Stomach (tissue), 9 donors: Measurements from ENCODE around the gene FCHSD2. TPM values are rescaled to one million over a fixed set of nuclear protein-coding genes. Genes with fewer than 3 reads are reported as not detected.

Experiments used
- DNase-seq, 2 donors: peaks; one replicate each; pipeline versions ENCODE4 v3.0.0 to v3.0.0-alpha.2; 2013 to 2019
- H3K27ac ChIP-seq, 5 donors: fragments of 200-600 bp in 4 of 5; sonication (generic) in 4 of 5; one replicate each; pipeline ENCODE4 v1.5.1; 2013 to 2019; ENCODE audit warnings: mild to moderate bottlenecking in 1 of 5, moderate library complexity in 1 of 5
- H3K27me3 ChIP-seq, 3 donors: fragments of 200-600 bp; sonication (generic); one replicate each; pipeline ENCODE4 v1.5.1; 2017 to 2019; ENCODE audit warnings: mixed run types in 1 of 3
- H3K36me3 ChIP-seq, 4 donors: fragments of 200-600 bp; sonication (generic); 1 replicate in 3 of 4; 2 replicates in 1 of 4; pipeline ENCODE4 v1.5.1; 2016 to 2019
- H3K4me1 ChIP-seq, 4 donors: fragments of 200-600 bp; sonication (generic); one replicate each; pipeline ENCODE4 v1.5.1; 2016 to 2019
- H3K4me3 ChIP-seq, 4 donors: fragments of 200-600 bp; sonication (generic) in 3 of 4; one replicate each; pipeline ENCODE4 v1.5.1; 2016 to 2019; ENCODE audit warnings: mild to moderate bottlenecking in 1 of 4
- H3K9me3 ChIP-seq, 4 donors: fragments of 200-600 bp; sonication (generic); one replicate each; pipeline ENCODE4 v1.5.1; 2016 to 2019
- CTCF ChIP-seq, 7 experiments: fragments of 450-650 bp in 4 of 7; fragments of 200-600 bp in 3 of 7; sonication (generic) in 3 of 7; IDR thresholded peaks; one replicate each; pipeline ENCODE4 v1.5.1; 2016 to 2019; ENCODE audit warnings: antibody characterized with exemption in 7 of 7, control low read depth in 2 of 7, mild to moderate bottlenecking in 1 of 7
- EP300 ChIP-seq: sonication (generic); formaldehyde crosslinking; IDR thresholded peaks from one replicate; pipeline ENCODE4 v1.6.1; 2017; ENCODE audit warnings: antibody characterized with exemption
- POLR2A ChIP-seq, 4 donors: fragments of 450-650 bp; IDR thresholded peaks; one replicate each; pipeline ENCODE4 v1.6.1; 2016; ENCODE audit warnings: antibody characterized with exemption in 4 of 4, control low read depth in 2 of 4, mild to moderate bottlenecking in 1 of 4, moderate library complexity in 1 of 4
- POLR2AphosphoS5 ChIP-seq, 3 donors: sonication (generic); formaldehyde crosslinking; IDR thresholded peaks; one replicate each; pipeline ENCODE4 v1.6.1; 2016; ENCODE audit warnings: antibody characterized with exemption in 3 of 3
- WGBS, 5 donors: extraction: QIAGEN DNeasy Blood & Tissue Kit in 3 of 5; methylation state at CpG; one replicate each; pipeline versions ENCODE4 v1.1.5 to v1.1.7; 2013 to 2018; 5-methylcytosine and 5-hydroxymethylcytosine counted together
- intact Hi-C: fragments of 100-400 bp; cut with DNase I; formaldehyde crosslinking; loops from one replicate; pipeline ENCODE4 v1.15.1; 2023; ENCODE audit warnings: low total_unique reads
- polyA plus RNA-seq, 3 donors: library from polyadenylated mRNA; stranded (reverse); fragments of 200-250 nt; gene quantifications; one replicate each; pipeline ENCODE4 v1.2.3, GENCODE V29; 2013
- total RNA-seq, 5 donors: library from RNA; depleted of rRNA; stranded (reverse); fragments of >200 nt; gene quantifications; one replicate each; pipeline versions ENCODE4 v1.1.0 to v1.2.3, GENCODE V29; 2014 to 2016
- donor health status: healthy with polysubstance abuse.
- donor health status: Bipolar disorder and iron deficiency.
- donor health status: healthy.

Gene FCHSD2
- total and polyA plus RNA-seq, 8 donors = 5.7 to 64.3 (median 15.9) TPM

GRCh38 chr11:73091521-73092305 is 50.4 kb downstream of the FCHSD2 start:
- 91 to 95% (median 94%) methylated on average over 9 of the region's 9 CpGs for WGBS, 5 donors
- Histone ChIP-seq H3K36me3 (no peaks in the 10 kb centered on the region), H3K27ac (no peak overlapping the region), H3K9me3 (no peaks in the 10 kb centered on the region), H3K27me3 (no peaks in the 10 kb centered on the region), H3K4me3 (no peak overlapping the region), H3K4me1 (peaks cover 0 to 20% (median 9%) of the 10 kb centered on the region in 4 donors)
- DNase-seq = no peak
- intact Hi-C loops = no loop called here
- no peak for TF ChIP-seq POLR2A (IDR thresholded peaks at IDR 0.05)

- H3K4me3 ChIP-seq = no peak overlapping the region
- H3K4me1 ChIP-seq = peaks cover 0 to 5% (median 2%) of the 10 kb centered on the region in 4 donors
- no peaks in the 10 kb centered on the region for H3K27me3 ChIP-seq
- no peak for TF ChIP-seq EP300
- no peak for TF ChIP-seq POLR2AphosphoS5 (IDR thresholded peaks at IDR 0.05)
- no peak for TF ChIP-seq POLR2A (IDR thresholded peaks at IDR 0.05)
- no peak for TF ChIP-seq CTCF (IDR thresholded peaks at IDR 0.05)
- H3K27ac ChIP-seq = no peak overlapping the region
- DNase-seq = peak in 1 of 2 donors; percentile 5
- H3K36me3 ChIP-seq = peaks cover 0 to 12% (median 10%) of the 10 kb centered on the region in 4 donors
- no peaks in the 10 kb centered on the region for H3K9me3 ChIP-seq
- WGBS, 5 donors = 78 to 85% (median 81%) methylated on average over 1 of the region's 1 CpG
- intact Hi-C loops = no loop called here
These were observed 54.4 kb downstream of the FCHSD2 start for GRCh38 chr11:73087730-73088129.

- 77 to 90% (median 86%) methylated on average over 4 of the region's 4 CpGs for WGBS, 5 donors
- H3K27me3 ChIP-seq = no peaks in the 10 kb centered on the region
- TF ChIP-seq POLR2AphosphoS5 (IDR thresholded peaks at IDR 0.05) (no peak), CTCF (IDR thresholded peaks at IDR 0.05) (no peak), EP300 (no peak), POLR2A (IDR thresholded peaks at IDR 0.05) (no peak)
- intact Hi-C loops = no loop called here
- H3K36me3 ChIP-seq = peaks cover 0 to 19% (median 13%) of the 10 kb centered on the region in 4 donors
- no peak overlapping the region for H3K4me3 ChIP-seq
- peaks cover 0 to 5% (median 2%) of the 10 kb centered on the region in 4 donors for H3K4me1 ChIP-seq
- no peaks in the 10 kb centered on the region for H3K9me3 ChIP-seq
- peak in 1 of 2 donors; percentile 11 for DNase-seq
- H3K27ac ChIP-seq = no peak overlapping the region
These were observed 56.8 kb downstream of the FCHSD2 start for GRCh38 chr11:73085189-73085875.

GRCh38 chr11:73078631-73079030 is 63.5 kb downstream of the FCHSD2 start:
- TF ChIP-seq CTCF (IDR thresholded peaks at IDR 0.05) = no peak
- no peak for TF ChIP-seq EP300
- no peak for TF ChIP-seq POLR2AphosphoS5 (IDR thresholded peaks at IDR 0.05)
- TF ChIP-seq POLR2A (IDR thresholded peaks at IDR 0.05) = no peak
- Histone ChIP-seq H3K4me1 (peaks cover 0 to 17% (median 6%) of the 10 kb centered on the region in 4 donors), H3K36me3 (peaks cover 0 to 33% (median 21%) of the 10 kb centered on the region in 4 donors), H3K27me3 (no peaks in the 10 kb centered on the region), H3K4me3 (no peak overlapping the region), H3K27ac (no peak overlapping the region), H3K9me3 (no peaks in the 10 kb centered on the region)
- WGBS, 5 donors = 96 to 99% (median 99%) methylated on average over 9 of the region's 9 CpGs
- intact Hi-C loops = no loop called here
- no peak for DNase-seq
